Smooth muscle cell (in vitro differentiated cells): Measurements from ENCODE around the gene ATG10. TPM values are rescaled to one million over a fixed set of nuclear protein-coding genes. Genes with fewer than 3 reads are reported as not detected.

Source experiments
- DNase-seq: peaks from one replicate; lab custom pipeline; 2025; ENCODE audit not compliant: unreplicated experiment; lab: John Stamatoyannopoulos, UW
- H2AFZ ChIP-seq: fragments of 200-600 bp; sonication (generic); 2 replicates; pipeline ENCODE4 v1.6.0; 2016; ENCODE audit warnings: antibody characterized with exemption, low read depth, mild to moderate bottlenecking
- H3F3A ChIP-seq: fragments of 200-600 bp; sonication (generic); 2 replicates; pipeline ENCODE4 v1.6.0; 2017; ENCODE audit warnings: antibody characterized with exemption, low read depth
- H3K27ac ChIP-seq: fragments of 200-600 bp; sonication (generic); 2 replicates; pipeline ENCODE4 v1.5.1; 2016; ENCODE audit warnings: low read depth, mild to moderate bottlenecking
- H3K27me3 ChIP-seq: fragments of 200-600 bp; sonication (generic); 2 replicates; pipeline ENCODE4 v1.6.1; 2016; ENCODE audit warnings: low read depth, mild to moderate bottlenecking
- H3K36me3 ChIP-seq: fragments of 200-600 bp; sonication (generic); 2 replicates; pipeline ENCODE4 v1.5.1; 2016; ENCODE audit warnings: low read depth
- H3K4me1 ChIP-seq: fragments of 200-600 bp; sonication (generic); 2 replicates; pipeline ENCODE4 v1.5.1; 2016; ENCODE audit warnings: low read depth
- H3K4me2 ChIP-seq: fragments of 200-600 bp; sonication (generic); 2 replicates; pipeline ENCODE4 v1.6.0; 2016; ENCODE audit warnings: mild to moderate bottlenecking
- H3K4me3 ChIP-seq: fragments of 200-600 bp; sonication (generic); 2 replicates; pipeline ENCODE4 v1.5.1; 2016; ENCODE audit warnings: mild to moderate bottlenecking
- H3K79me2 ChIP-seq: fragments of 200-600 bp; sonication (generic); 2 replicates; pipeline ENCODE4 v1.6.0; 2016; ENCODE audit warnings: low read depth, mild to moderate bottlenecking
- H3K9ac ChIP-seq: fragments of 200-600 bp; sonication (generic); 2 replicates; pipeline ENCODE4 v1.6.0; 2016; ENCODE audit warnings: low read depth
- H3K9me3 ChIP-seq: fragments of 200-600 bp; sonication (generic); replicated peaks from 2 replicates; pipeline ENCODE4 v1.5.1; 2016; ENCODE audit warnings: low read depth
- H4K20me1 ChIP-seq: fragments of 200-600 bp; sonication (generic); 2 replicates; pipeline ENCODE4 v1.6.0; 2016; ENCODE audit warnings: low read depth
- WGBS: methylation state at CpG from one replicate; pipeline ENCODE4 v1.1.7; 2016; ENCODE audit warnings: low lambda C conversion rate; 5-methylcytosine and 5-hydroxymethylcytosine counted together
- polyA plus RNA-seq: library from polyadenylated mRNA; unstranded; fragments of >200 nt; fragmentation: Nextera tagmentation; extraction: Ambion mirVana; gene quantifications from 2 replicates; pipeline ENCODE4 v1.2.1, GENCODE V29; 2016
- total RNA-seq: library from RNA; depleted of rRNA; stranded (reverse); fragments of >200 nt; gene quantifications from 2 replicates; pipeline ENCODE4 v1.2.3, GENCODE V29; 2014
- TF ChIP-seq, protein P1 (sequence below): fragments of 200-600 bp; sonication (generic); IDR thresholded peaks from 2 replicates; pipeline ENCODE4 v1.5.1; 2017; ENCODE audit warnings: borderline replicate concordance, mild to moderate bottlenecking, antibody characterized with exemption; ENCODE audit not compliant: insufficient read depth, poor library complexity, severe bottlenecking

Gene ATG10
- total and polyA plus RNA-seq, 2 experiments from 2014 or later, result 7.2 to 12.5 TPM

DNA sequence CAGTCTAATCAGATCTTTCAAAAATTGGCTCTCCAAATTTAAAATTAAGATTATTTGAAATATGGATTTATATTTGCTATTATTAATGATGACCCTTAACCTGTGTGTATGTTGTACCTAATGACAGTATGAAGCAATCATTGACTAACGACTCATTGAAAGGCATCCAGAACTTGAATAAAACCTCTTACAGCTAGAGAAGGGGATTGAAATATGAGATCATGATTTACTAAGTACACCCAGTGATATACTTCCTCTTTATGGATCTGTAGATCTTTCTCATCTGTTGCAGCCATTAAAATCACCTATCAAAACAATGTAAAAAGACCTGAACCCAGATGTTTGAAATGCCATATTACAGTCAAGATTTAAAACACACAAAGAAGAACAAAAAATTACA, 179.8 kb downstream of the ATG10 start:
- WGBS, result 89% methylated on average over 1 of the region's 1 CpG
- no peak overlapping the region for H2AFZ ChIP-seq
- H3K4me3 ChIP-seq, result no peak overlapping the region
- H3K4me1 ChIP-seq, result peaks cover 6% of the 10 kb centered on the region
- TF ChIP-seq, protein P1, sequence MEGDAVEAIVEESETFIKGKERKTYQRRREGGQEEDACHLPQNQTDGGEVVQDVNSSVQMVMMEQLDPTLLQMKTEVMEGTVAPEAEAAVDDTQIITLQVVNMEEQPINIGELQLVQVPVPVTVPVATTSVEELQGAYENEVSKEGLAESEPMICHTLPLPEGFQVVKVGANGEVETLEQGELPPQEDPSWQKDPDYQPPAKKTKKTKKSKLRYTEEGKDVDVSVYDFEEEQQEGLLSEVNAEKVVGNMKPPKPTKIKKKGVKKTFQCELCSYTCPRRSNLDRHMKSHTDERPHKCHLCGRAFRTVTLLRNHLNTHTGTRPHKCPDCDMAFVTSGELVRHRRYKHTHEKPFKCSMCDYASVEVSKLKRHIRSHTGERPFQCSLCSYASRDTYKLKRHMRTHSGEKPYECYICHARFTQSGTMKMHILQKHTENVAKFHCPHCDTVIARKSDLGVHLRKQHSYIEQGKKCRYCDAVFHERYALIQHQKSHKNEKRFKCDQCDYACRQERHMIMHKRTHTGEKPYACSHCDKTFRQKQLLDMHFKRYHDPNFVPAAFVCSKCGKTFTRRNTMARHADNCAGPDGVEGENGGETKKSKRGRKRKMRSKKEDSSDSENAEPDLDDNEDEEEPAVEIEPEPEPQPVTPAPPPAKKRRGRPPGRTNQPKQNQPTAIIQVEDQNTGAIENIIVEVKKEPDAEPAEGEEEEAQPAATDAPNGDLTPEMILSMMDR, result no peak
- H3K27ac ChIP-seq, result no peak overlapping the region
- no peaks in the 10 kb centered on the region for H3K27me3 ChIP-seq
- H3K36me3 ChIP-seq, result no peaks in the 10 kb centered on the region
- H3K79me2 ChIP-seq, result no peaks in the 10 kb centered on the region
- H3F3A ChIP-seq, result peaks cover 10% of the 10 kb centered on the region
- no peak overlapping the region for H3K9ac ChIP-seq
- no peaks in the 10 kb centered on the region for H3K9me3 ChIP-seq
- DNase-seq, result no peak
- H3K4me2 ChIP-seq, result no peak overlapping the region
- H4K20me1 ChIP-seq, result no peaks in the 10 kb centered on the region

DNA sequence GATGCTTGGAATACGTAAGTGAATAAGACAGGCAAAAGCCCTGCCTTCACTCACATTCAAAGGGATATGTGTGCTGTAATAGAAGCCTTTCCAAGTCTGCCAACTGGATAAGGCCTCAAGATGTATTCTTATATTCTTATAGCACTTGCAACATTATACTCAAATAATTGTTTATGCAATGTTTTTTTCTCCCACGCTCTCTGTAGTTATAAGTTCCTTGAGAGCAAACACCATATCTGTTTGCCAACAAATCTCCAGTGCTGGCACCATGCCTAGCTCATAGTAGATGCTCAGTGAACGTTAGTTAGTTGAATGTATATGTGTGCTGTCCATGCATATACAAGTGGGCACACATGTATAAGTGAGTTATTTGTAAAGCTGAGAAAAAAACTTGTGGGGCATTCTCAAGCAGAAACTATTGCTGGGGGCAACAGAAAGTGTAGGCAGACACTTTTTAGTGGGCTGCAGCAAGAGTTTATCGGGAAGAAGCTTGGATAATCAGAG, 181.2 kb downstream of the ATG10 start:
- DNase-seq, result no peak
- Histone ChIP-seq H3K9ac (no peak overlapping the region), H3K27ac (no peak overlapping the region), H3K27me3 (no peaks in the 10 kb centered on the region), H3K4me2 (no peak overlapping the region), H2AFZ (no peak overlapping the region), H3F3A (peaks cover 10% of the 10 kb centered on the region), H3K4me3 (no peak overlapping the region), H3K9me3 (no peaks in the 10 kb centered on the region), H3K4me1 (peaks cover 6% of the 10 kb centered on the region), H4K20me1 (no peaks in the 10 kb centered on the region), H3K36me3 (no peaks in the 10 kb centered on the region), H3K79me2 (no peaks in the 10 kb centered on the region)
- WGBS, result 94% methylated on average over 4 of the region's 4 CpGs
- TF ChIP-seq, protein P1, result no peak

- Histone ChIP-seq H3K4me2 (peak overlapping the region; percentile 21), H3K27ac (peak overlapping the region; percentile 65), H3K27me3 (no peaks in the 10 kb centered on the region), H3K79me2 (no peaks in the 10 kb centered on the region), H4K20me1 (no peaks in the 10 kb centered on the region), H3K4me3 (no peak overlapping the region), H3K4me1 (peaks cover 6% of the 10 kb centered on the region), H3K9ac (no peak overlapping the region), H2AFZ (no peak overlapping the region), H3K9me3 (no peaks in the 10 kb centered on the region), H3K36me3 (no peaks in the 10 kb centered on the region), H3F3A (peaks cover 11% of the 10 kb centered on the region)
- DNase-seq, result no peak
- TF ChIP-seq, protein P1, result no peak
- WGBS, result 39% methylated on average over 1 of the region's 1 CpG
These were observed 183.0 kb downstream of the ATG10 start for GRCh38 chr5:82154776-82155175.

DNA sequence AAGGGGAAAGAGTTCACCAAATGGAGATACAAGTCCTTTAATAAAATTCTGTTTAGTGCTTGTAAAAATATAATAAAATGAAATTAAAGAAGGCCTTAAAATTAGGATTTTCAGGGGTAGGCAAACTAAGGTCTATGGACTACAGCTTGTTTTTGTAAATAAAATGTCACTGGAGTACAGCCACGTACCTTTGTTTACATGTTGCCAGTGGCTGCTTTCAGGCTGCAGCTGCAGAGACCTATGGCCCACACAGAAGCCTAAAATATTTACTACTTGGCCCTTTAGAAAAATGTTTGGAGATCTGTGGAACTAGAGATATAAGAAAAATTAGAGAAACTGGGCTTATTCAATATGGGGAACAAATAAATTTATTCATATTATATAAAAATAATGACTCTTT, 183.5 kb downstream of the ATG10 start:
- Histone ChIP-seq H3F3A (peaks cover 16% of the 10 kb centered on the region), H3K9ac (no peak overlapping the region), H3K4me3 (no peak overlapping the region), H3K9me3 (no peaks in the 10 kb centered on the region), H3K4me2 (peak overlapping the region; percentile 21), H3K27ac (peak overlapping the region; percentile 65), H3K79me2 (no peaks in the 10 kb centered on the region), H3K4me1 (peaks cover 6% of the 10 kb centered on the region), H2AFZ (no peak overlapping the region), H4K20me1 (no peaks in the 10 kb centered on the region), H3K36me3 (no peaks in the 10 kb centered on the region), H3K27me3 (no peaks in the 10 kb centered on the region)
- 68% methylated on average over 1 of the region's 1 CpG for WGBS
- TF ChIP-seq, protein P1, result no peak
- no peak for DNase-seq
